Measurements from ENCODE around the gene PITPNM3.
"Not testable (repeated sequence)": the region's sequence is repeated elsewhere in the genome, so short reads cannot be mapped to it uniquely, and the experiment has no call there.

PITPNM3 gene

DNA sequence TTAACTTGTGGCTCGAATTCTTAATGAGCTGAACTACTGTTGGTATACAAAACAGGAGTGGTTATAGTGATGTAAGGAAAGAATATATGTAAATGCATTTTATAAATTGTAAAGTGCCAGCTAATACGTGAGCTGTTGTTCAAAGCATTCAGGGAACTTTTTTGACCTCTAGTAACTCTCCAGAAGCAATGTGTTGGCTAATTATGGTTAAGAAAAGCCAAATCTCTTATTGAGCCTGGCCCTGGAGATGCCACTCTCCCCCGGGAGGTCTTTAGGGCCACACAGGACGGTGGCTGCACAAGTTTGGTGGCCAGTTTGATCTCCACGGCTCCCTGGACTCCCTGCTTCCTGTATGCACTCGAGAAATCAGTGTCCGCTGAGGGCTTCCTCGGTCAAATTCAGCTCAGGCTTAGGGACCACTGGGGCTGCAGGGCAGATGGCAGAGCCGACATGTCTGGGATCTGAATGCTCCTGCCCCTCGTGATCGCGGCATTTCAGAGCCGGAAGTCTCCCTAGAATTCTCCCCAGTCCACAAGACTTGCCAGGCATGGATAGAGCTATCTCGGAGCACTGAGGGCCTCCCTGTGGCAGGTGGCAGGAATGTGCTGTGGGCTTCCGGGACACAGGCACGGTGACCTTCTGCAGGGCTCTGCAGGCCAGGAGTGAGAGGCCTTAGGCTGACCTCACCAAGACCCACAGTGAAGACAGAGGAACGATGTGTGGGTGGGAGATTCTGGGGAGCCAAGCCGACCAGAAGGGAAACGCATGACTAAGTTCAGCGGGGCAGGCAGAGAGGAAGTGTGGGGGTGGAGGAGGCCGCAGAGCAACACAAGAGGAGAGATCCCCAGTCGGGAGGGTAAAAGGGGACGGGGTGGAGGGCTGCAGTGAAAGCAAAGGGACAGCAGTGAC lies 18.6 kb upstream of the PITPNM3 start:
- DNase-seq = no peak

DNA sequence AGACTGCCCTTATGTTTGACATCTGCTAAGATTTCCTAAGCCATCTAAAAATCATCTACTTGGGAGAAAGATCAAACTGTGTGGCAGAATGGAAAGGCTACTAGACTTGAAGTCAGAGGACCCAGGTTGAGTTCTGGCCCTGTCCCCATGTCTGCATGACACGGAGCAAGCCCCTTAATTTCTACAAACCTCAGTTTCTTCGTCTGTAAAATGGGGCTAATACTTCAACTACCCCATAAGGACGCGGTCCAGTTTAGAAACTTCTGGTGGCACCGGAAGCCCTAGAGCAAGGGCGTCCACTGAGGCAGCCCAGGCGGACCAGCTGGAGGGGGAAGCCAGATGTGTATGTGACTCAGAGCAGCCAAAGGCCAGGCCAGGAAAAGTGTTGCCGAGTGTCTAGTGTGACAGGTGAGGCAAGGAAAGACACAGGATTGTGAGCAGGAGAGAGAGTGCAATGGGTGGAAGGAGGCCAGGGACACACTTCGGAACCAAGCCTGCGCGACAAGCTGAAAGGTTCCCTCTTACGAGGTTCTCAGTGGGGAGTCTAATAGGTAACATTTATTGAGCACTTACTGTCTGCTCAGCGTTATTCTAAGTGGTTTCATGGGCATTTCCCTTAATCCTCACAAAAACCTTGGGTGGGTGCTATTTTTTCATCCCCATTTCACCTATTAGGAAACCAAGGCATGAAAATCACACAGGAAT lies 17.8 kb upstream of the PITPNM3 start:
- no peak for DNase-seq

GRCh38 chr17:6573495-6573894 lies 17.1 kb upstream of the PITPNM3 start:
- DNase-seq = not testable (repeated sequence)

DNA sequence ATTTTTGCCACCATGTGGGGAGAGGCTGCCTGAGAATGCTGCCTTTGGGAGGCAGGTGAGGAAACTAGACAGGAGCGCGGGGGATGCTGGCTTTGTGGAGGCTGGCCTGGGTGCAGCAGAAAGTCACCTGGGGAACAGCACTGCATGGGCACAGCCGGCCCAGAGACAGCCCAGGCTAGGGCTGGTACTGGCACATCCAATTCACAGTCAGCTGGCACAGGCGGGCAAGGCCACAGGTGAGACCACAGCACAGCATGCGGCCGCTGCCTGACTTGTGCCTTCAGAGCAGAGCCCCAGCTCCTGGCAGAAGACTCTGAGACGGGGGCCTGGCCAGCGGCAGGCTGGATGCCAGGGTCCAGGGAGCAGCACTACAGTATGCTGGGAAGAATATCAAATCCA lies 16.6 kb upstream of the PITPNM3 start:
- DNase-seq = no peak

DNA sequence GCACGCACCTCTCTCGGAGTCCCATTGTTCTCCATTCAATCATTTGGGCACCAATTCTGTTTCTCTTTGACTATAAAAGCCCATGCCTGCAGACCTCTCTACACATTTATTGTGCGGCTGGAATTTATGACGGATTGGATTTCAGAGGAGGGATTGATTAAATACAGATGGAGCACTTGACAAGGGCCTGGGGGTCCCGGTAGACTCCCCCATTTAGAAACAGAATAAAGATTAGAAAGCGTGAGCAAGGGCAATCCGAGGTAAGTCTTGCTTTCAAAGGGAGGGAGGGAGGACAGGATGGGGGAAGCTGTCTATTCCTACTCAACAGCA lies 15.1 kb upstream of the PITPNM3 start:
- peak; percentile 17 for DNase-seq

DNA sequence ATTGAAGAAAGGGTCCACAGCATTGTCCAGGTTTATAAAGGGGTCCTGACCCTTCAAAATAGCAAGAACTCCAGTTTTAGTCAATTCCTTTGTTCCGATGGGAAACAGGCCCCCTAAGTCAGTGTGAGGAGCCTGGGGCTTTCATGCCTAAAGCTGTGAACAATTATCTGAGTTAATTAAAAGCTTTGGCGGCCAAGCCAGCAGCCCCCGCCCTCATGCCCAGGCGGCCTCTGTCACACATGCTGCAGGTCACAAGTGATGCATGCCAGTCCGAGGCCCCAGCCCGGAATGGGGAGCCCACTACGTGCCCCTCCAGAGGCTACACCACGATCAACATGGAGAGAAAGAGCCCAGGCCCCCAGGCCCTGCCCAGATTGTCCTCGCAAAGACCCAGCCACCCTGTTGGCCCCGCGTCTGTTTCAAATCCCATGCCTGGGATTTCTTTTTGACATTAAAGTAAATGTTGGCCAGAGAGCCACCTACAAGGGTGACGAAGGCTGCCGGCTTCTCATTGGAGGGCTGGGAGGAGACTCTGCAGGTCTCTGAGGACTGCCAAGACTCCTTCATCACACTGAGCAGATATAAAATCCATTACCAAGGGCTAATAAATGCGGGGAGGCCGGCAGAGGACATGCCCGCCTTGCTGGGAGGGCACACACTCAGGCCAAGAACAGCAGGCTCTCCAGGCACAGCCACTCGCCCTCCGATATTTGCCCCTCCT lies 14.5 kb upstream of the PITPNM3 start:
- DNase-seq = no peak

DNA sequence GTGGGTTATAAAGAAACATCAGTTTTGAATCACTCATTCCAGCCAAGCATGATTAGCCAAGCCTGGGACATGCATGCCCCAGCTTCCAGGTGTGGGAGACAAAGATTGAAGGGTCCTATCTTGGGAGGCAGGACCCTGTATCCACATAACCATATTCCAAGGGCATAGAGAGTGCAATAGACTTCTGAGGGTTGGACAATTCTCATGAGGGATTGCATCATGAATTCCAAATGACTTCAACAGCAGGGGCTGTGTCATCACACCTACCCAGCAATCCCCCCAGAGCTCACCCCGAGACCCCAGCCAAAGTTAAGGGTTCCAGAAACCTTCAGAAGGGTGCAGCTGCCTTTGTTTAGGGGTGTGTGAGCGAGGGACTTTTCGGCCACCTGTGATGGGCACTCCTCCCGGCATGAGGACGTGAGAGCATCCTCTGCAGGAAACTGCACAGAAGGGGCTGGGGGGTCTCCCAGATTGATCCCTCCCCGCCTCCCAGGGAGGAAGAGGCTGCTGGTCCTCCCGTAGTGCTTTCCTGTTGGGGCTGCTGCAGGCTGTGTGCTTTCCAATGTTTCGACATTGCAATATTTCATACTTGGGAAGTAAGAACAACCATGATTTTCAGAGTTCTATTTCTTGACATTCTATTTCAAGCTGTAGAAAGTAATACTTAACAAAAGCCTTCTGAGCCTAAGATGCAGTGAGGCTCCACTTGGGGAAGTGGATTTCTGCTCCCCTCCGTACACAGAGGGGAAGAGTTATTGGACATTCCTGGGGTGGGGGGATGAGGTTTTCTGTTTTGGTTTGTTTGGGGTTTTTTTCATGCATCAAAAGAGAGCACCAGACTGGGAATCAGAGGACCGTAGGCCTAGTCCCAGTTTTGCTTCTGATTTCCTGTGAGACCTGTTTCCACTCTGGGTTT lies 13.3 kb upstream of the PITPNM3 start:
- DNase-seq = no peak

DNA sequence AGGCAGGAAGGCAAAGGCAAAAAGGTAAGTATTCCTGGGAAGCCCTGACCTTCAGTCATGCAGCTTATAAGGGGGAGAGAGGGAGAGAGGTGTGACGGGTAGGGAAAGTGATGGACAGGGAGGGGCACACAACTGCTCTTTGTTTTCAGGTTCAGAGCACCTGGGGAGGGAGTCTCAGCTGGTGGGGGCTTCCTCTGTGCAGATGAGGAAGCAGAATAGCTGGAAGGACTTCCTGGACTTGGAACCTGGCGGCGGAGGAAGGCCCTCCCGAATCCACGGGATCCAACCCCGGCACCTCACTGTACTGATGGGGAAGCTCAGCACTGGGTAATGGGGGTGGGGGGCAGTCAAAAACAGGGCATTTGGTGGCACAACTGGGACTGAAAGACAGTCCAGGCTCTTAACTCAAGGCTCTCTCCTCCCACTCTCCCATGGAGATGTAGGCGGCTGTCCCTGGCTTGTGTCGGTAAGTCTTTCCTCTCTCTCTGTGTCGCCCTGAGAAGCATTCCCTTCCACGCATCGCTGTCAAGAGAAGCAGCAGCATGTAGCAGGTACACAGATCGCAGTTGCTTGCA lies 11.9 kb upstream of the PITPNM3 start:
- no peak for DNase-seq

GRCh38 chr17:6567528-6568183 lies 11.3 kb upstream of the PITPNM3 start:
- no peak for DNase-seq

- DNase-seq = no peak
Measured at GRCh38 chr17:6561446-6561845, 5.1 kb upstream of the PITPNM3 start.

DNA sequence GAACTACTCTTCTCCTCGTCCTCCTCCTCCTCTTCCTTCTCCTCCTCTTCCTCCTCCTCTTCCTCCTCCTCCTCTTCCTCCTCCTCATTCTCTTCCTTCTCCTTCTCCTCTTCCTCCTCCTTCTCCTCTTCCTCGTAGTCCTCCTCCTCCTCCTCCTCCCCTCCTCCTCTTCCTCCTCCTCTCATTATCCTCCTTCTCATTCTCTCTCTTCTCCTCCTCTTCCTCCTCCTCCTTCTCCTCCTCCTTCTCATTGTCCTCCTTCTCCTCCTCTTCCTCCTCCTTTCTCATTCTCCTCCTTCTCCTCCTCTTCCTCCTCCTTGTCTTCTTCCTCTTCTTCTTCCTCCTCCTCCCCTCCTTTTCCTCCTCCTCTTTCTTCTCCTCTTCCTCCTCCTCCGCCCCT lies 4.1 kb upstream of the PITPNM3 start:
- no peak for DNase-seq

DNA sequence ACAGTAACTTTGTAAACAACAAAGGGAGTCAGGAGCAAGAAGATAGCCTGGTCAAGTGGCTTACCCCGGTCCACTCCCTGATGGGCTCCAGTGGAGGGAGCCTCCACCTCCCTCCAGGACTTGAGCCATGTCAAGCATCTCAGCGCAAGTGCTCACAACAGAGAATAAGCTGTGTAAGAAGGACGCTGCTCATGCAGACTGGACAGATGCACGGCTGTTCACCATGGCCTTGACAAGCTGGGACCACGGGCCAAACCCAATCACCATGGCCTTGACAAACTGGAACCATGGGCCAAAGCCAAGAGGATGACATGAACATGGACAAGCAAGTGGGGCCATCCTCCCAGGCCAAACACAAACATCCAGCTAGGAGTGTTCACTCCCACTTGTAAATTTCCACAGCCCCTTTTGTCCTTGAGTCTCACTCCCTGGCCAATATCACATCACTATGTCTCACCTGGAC lies 3.4 kb upstream of the PITPNM3 start:
- no peak for DNase-seq

DNA sequence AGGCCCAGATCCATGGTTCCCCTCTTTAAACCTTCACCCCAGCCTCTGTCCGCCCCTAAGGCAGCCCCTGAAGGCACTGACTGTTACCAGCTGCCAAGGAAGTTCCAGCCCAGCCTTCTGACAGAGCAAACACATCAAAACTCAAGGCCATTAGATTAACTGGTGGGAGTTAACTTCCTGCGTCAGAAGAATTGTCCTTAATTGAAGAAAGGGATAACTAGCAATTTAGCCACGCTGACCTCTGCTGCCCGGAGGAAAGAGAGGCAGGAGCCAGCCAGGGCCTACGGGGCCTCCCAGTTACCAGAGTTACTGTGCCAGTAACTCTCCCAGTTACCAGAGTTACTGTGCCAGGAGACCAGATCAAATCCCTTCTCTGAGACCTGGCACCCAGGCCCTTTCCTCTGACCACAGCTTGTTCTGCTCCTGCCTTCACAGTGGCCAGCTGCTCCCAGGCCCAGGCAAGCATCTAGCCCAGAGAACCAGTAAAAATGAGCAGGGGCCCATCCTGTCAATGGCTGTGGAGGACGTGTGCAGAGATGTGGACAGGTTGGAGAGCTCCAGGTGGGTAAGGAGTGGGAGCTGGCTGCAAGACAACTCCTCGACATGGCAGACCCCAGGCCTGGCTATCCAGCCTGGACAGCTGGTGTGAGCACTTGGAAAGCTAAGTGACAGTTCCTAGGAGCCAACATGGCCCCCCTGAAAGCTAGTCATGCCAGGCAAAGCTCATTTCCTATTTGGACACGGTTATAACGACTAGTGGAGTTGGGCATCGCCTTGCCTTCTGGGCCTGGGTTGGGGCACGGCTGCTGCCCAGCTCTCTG lies 2.8 kb upstream of the PITPNM3 start:
- DNase-seq = no peak

GRCh38 chr17:6558276-6558675 lies 1.9 kb upstream of the PITPNM3 start:
- no peak for DNase-seq

GRCh38 chr17:6557040-6557438 lies 684 bp upstream of the PITPNM3 start:
- no peak for DNase-seq

DNA sequence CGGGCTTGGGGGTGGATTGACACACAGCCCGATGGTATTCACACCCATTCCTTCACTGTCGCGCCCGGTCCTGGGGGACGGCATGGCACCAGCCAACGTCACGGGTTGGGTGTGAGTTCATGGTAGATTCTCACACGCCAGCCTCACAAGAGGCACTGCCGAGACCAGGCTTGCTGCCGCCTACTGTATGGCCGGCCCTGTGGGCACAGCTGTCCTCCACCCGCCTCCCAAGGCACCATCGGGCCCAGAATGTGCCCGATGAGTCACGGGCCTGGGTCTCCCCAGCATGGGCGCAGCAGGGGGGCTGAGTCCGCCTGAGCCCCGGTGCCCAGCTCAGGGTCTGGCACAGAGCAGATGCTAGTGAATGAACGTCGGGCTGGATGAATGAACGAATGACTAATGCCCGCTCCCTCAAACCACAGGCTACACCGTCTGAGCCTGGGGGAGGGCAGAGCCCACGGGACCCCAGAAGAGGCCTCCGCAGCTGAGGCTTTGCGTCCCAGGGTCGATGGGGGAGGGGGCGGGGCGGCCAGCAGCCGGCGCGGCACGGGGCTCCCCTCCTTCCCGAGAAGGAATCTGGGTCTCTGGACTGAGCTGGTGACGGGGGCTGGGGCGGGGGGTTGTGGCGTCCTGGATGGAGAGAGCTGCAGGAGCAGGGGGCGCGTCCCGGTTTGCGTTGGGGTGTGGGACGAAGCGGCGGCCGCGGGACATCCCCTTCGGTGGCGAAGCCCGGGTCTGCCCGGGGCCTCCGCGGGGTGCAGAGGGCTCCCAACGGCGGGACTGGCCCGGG lies 829 bp downstream of the PITPNM3 start:
- DNase-seq = no peak

- no peak for DNase-seq
Measured at GRCh38 chr17:6554871-6555330, 1.5 kb downstream of the PITPNM3 start.

DNA sequence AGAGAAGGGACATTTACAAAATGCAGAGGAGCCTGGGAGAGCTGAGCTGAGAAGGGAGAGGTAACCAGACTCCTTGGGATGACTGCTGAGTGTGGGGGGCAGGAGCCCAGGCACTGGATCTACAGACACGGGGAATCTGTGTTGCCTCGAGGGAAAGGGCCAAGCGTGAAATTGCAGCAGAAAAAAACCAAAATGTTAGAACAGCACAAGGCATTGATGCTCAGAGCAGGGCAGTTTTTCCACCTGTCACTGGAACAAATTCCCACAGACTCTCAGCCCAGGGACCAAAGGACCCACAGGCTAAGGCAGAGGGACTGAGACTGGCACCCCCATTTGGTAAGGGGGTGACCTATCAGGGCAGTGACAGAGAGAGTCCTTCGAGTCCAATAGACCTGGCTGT lies 2.0 kb downstream of the PITPNM3 start:
- DNase-seq = no peak

DNA sequence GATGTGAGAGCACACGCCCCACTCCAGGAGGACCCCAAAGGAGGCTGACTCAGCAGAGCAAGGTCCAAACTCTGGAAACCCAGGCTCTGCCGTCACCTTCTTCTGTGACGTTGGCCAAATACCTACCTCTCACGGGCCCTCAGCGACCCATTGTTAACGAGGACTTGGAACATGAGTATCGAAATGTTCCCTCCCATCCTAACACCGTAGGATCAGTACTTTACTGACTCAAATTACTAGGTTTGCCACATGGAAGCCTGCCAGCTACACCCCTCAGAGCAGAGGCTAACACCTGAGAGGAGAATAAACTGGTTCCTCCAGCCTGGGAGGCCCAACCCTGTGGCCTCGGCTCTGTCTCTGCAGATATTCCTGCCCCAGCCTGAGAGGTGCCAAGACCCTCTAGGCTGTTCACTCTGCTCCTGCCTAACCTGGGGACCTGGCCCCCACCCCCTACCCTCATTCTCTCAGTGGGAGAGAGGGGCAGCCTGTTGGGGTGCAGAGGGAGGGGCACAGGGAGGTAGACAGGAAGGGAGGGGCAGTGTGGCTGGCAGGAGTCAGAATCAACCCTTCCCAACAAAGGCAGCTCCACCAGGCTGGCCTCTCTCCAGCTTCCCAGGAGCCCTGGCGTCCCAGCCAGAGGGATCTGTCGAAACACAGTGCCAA lies 4.4 kb downstream of the PITPNM3 start:
- DNase-seq = no peak

All from NCI-H1092 treated with DMSO at 0.1 percent for 48 hours (cell line).